Activated CD8-positive, alpha-beta memory T cell treated with anti-CD3 and anti-CD28 coated beads, Interleukin-2, amount 10 ng/mL, durations not matched to agents 7 days and 5 days (primary cell): ENCODE measurements around the gene PLCD1. TPM values are rescaled to one million over a fixed set of nuclear protein-coding genes. Genes with fewer than 3 reads are reported as not detected.

Experiments used
- ATAC-seq: fragments of 150-1000 bp; cut with Tn5 transposase; one replicate; pipeline ENCODE4 v1.10.0; 2021; ENCODE audit warnings: moderate library complexity
- CTCF ChIA-PET: fragments of 350-600 bp; sonication (Branson Sonifier 250); formaldehyde crosslinking; loops from one replicate; lab custom pipeline; 2021; ENCODE audit warnings: antibody characterized with exemption; lab: Charles Lee
- DNase-seq: peaks from one replicate; pipeline ENCODE4 v3.0.0-alpha.2; 2020
- H3K27ac Mint-ChIP-seq: one replicate; pipeline ENCODE4 v1.8.0; 2021; ENCODE audit warnings: mild to moderate bottlenecking, mixed read lengths
- H3K27me3 Mint-ChIP-seq: one replicate; pipeline ENCODE4 v1.8.0; 2021; ENCODE audit warnings: mixed read lengths
- H3K36me3 Mint-ChIP-seq: one replicate; pipeline ENCODE4 v1.8.0; 2021; ENCODE audit warnings: mild to moderate bottlenecking, mixed read lengths
- H3K4me1 Mint-ChIP-seq: one replicate; pipeline ENCODE4 v1.8.0; 2021; ENCODE audit warnings: mixed read lengths
- H3K4me3 Mint-ChIP-seq: one replicate; pipeline ENCODE4 v1.8.0; 2021; ENCODE audit warnings: mild to moderate bottlenecking, moderate library complexity, mixed read lengths
- H3K9me3 Mint-ChIP-seq: one replicate; pipeline ENCODE4 v1.8.0; 2022; ENCODE audit warnings: low read depth, mixed read lengths
- total RNA-seq, 2 experiments: library from RNA; stranded (reverse); gene quantifications; one replicate each; pipeline ENCODE4 v1.2.3, GENCODE V29; 2021

PLCD1 gene
- total RNA-seq, 2 experiments from 2014 or later: 12.3 to 20.6 TPM

DNA sequence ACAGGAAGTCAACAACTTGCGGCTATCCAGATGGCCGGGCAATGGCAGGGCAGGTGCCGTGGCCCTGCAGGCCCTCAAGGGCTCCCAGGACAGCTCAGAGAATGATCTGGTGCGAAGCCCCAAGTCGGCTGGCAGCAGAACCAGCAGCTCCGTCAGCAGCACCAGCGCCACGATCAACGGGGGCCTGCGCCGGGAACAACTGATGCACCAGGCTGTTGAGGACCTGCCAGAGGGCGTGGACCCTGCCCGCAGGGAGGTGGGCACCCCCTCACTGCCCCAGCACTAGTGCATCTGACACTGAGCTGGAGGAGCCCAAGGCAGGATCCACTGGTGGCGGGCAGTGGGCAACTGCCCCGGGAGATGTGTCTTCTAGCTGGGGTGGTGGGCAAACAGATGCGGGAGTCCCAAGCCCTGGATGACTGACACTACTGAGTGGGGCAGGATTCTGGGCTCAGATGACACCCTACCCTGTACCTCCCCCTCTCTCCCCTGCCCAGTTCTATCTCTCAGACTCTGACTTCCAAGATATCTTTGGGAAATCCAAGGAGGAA lies 22.9 kb downstream of the PLCD1 start:
- H3K36me3 Mint-ChIP-seq: peaks cover 4% of the 10 kb centered on the region
- peaks cover 14% of the 10 kb centered on the region for H3K4me1 Mint-ChIP-seq
- DNase-seq (no peak), ATAC-seq (no peak)
- H3K27me3 Mint-ChIP-seq: no peaks in the 10 kb centered on the region
- CTCF ChIA-PET: interaction anchor here (1.6 kb wide), 1 partner anchor 33 kb away, joined by 5 read pairs; the partner anchor contains the start of gene DLEC1
- H3K4me3 Mint-ChIP-seq: no peak overlapping the region
- H3K27ac Mint-ChIP-seq: no peak overlapping the region
- no peaks in the 10 kb centered on the region for H3K9me3 Mint-ChIP-seq

DNA sequence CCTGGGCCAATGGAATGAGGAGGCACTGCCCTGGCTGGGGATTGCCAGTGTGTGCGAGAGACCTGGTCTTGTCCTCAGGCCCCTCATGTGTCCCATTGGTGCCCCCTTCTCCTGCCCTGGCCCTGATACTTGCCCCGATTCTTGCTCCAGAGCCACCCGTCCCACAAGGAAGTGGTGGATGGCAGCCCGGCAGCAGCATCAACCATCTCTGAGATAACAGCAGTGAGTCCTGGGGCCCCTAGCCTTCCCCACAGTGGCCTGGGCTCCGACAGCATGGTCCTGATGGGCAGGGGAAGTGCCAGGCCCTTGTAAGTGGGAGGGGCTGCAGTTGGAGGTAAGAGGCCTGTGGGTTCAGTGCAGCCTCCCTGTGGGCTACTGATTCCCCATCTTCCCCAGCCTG lies 23.4 kb downstream of the PLCD1 start:
- peaks cover 4% of the 10 kb centered on the region for H3K36me3 Mint-ChIP-seq

DNA sequence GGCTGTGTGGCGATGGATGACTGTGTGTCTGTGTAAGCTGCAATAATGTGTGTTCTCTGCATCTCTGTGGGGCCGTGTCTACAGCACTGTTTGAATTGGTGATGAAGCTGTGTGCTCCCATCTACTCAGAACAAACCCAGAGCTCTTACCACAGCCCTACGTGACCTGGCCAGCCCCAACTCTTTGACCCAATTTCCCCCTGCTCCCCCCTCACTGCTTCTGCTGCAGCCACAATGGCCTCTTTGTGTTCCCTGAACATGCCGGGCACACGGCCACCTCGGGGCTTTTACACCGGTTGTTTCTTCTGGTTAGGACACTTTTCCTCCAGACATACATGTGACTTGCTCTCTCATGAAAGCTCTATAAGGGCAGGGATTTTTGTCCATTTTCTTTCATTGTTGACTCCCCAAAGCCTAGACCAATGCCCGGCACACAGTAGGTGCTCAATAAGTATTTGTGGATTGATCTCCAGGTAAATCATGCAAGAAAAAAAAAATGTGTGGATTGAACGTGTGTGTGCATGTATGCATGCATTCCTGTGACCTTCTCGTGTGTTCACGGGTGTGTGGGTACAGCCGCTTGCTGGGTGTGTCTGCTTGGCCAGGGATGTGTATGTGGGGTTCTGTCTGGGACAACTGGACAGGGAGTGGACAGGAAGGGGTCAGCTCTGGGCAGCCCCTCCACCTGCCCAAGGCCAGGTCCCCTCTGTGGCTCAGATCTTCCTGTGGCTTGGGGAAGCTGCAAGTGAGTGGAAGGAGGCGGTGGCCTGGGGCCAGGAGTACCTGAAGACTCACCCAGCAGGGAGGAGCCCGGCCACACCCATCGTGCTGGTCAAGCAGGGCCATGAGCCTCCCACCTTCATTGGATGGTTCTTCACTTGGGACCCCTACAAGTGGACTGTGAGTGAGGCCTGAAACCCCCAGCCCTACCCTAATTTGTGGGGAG lies 24.1 kb downstream of the PLCD1 start:
- Mint-ChIP-seq H3K4me3 (no peak overlapping the region), H3K4me1 (peaks cover 14% of the 10 kb centered on the region), H3K27me3 (no peaks in the 10 kb centered on the region), H3K36me3 (peaks cover 4% of the 10 kb centered on the region), H3K27ac (peak overlapping the region; percentile 37), H3K9me3 (no peaks in the 10 kb centered on the region)
- ATAC-seq: no peak
- CTCF ChIA-PET: interaction anchor here (1.0 to 1.4 kb wide), 2 partner anchors 18 to 34 kb away, joined by 3 to 4 read pairs; partner anchors contain the start of gene DLEC1
- no peak for DNase-seq

More for the DNA sequence above, 23.4 kb downstream of the PLCD1 start:
- Mint-ChIP-seq H3K4me1 (peaks cover 14% of the 10 kb centered on the region), H3K27me3 (no peaks in the 10 kb centered on the region), H3K4me3 (no peak overlapping the region), H3K27ac (no peak overlapping the region), H3K9me3 (no peaks in the 10 kb centered on the region)
- CTCF ChIA-PET: interaction anchor here (1.4 kb wide), 1 partner anchor 17 kb away, joined by 4 read pairs; no protein-coding TSS in a partner anchor
- ATAC-seq (no peak), DNase-seq (no peak)

DNA sequence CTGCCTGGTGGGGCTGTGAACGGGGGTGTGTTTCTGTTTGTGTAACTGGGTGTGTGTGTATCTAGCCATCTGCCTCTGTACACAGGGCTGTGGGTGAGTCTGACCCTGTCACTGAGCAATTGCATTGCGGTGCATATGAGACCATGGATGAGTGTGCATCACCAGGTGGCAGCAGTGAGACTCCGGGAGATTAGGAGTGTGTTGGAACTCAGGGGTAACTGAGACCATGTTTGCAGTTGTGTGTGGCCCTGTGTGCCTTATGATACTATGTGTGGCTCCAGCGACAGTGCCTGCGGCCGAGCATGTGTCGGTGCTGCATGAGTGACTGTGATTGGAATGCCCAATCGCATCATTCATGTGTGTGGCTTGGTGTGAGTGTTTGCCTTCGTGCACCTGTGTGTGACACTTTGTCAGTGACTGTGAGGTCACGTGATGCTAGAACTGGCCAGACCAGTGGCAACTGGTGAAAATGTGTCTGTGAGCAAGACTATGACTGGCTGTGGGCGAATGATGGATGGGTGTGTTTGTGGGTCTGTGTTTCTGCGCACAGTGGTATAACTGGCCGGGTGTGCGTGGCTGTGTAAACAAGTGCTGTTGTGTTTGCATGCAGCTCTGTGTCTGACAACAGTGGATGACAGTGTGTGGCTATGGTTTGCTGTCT lies 24.9 kb downstream of the PLCD1 start:
- Mint-ChIP-seq H3K27ac (peak overlapping the region; percentile 37), H3K27me3 (no peaks in the 10 kb centered on the region), H3K9me3 (no peaks in the 10 kb centered on the region), H3K36me3 (peaks cover 6% of the 10 kb centered on the region), H3K4me1 (peaks cover 15% of the 10 kb centered on the region), H3K4me3 (no peak overlapping the region)
- DNase-seq (peak; percentile 79), ATAC-seq (peak; percentile 75)
- CTCF ChIA-PET: interaction anchor here (0.6 to 2.1 kb wide), 10 partner anchors 10 to 481 kb away, joined by 3 to 25 read pairs (median 4); partner anchors contain the start of gene DLEC1

DNA sequence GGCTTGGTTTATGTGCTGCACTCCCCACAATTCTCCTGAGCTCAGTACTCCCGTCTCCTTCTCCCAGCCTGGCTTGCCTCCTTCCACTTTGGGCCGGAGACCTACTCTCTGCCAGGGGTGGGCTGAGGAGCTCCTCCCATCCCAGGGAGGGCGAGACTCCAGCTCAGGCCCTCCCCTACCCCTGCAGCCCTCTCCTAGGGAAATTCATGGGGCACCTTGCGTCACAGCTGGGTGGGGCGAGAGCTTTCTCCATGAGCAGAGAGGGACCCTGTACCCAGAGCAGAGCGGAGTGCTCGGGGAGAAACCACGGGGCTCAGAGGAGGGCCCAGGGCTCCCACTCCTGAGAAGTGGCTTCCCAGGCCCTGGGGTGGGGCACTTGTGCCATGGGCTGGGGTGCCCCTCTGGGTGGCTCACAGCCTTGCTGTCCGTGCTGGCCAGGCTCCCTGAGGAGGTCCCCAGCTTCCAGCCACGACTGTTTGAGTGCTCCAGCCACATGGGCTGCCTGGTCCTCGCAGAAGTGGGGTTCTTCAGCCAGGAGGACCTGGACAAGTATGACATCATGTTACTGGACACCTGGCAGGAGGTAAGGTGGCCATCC lies 25.5 kb downstream of the PLCD1 start:
- H3K4me3 Mint-ChIP-seq: no peak overlapping the region
- H3K27ac Mint-ChIP-seq: no peak overlapping the region
- peaks cover 6% of the 10 kb centered on the region for H3K36me3 Mint-ChIP-seq
- H3K4me1 Mint-ChIP-seq: peaks cover 21% of the 10 kb centered on the region
- ATAC-seq (no peak), DNase-seq (no peak)
- no peaks in the 10 kb centered on the region for H3K9me3 Mint-ChIP-seq
- no peaks in the 10 kb centered on the region for H3K27me3 Mint-ChIP-seq
- CTCF ChIA-PET: interaction anchor here (0.6 to 2.1 kb wide), 12 partner anchors 8 to 482 kb away, joined by 3 to 25 read pairs (median 4); partner anchors contain the start of gene DLEC1

DNA sequence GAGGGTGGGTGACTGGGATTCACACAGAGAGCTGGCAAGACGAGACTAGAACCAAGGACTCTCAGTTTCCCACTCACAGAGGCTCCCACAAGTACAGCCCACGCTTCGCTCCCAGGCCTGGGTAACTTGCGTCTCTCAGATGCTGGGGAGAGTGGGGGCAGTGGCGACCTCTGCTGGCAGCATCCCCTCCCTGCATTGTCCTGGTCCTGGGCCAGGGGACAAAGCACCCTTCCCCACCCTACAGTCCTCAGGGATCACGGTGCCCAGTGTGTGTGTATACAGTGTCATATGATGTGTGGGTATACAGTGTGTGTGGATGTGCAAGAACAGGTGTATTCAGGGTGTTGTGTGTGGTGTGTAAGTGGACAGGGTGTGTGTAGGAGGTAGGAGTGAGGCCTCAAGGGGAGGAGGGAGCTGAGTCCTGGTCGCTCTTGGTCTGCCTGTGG lies 26.0 kb downstream of the PLCD1 start:
- no peaks in the 10 kb centered on the region for H3K9me3 Mint-ChIP-seq
- CTCF ChIA-PET: interaction anchor here (0.7 to 2.1 kb wide), 11 partner anchors 9 to 149 kb away, joined by 3 to 25 read pairs (median 5); partner anchors contain the start of gene DLEC1
- H3K4me3 Mint-ChIP-seq: no peak overlapping the region
- H3K4me1 Mint-ChIP-seq: peaks cover 25% of the 10 kb centered on the region
- DNase-seq (peak; percentile 65), ATAC-seq (no peak)
- no peaks in the 10 kb centered on the region for H3K27me3 Mint-ChIP-seq
- peaks cover 6% of the 10 kb centered on the region for H3K36me3 Mint-ChIP-seq
- H3K27ac Mint-ChIP-seq: no peak overlapping the region

DNA sequence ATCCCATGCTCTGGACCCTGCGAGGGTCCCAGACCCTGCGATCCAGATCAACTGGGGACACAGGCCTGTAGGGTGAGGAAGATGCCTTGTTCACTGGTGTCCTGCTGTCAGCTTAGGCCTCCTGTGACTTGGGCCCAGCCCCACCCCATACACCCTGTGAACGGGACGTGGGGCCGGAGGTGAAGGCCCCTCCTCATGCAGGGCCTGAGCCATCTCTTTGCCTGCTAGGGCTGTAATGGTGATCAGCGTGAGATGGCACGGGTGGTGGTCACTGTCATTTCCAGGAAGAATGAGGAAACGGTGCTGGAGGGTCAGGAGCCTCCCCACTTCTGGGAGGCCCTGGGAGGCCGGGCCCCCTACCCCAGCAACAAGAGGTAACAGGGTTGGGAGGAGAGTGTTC lies 26.5 kb downstream of the PLCD1 start:
- CTCF ChIA-PET: interaction anchor here (1.3 to 2.1 kb wide), 7 partner anchors 9 to 147 kb away, joined by 3 to 25 read pairs (median 5); partner anchors contain the start of gene DLEC1
- H3K9me3 Mint-ChIP-seq: no peaks in the 10 kb centered on the region
- no peaks in the 10 kb centered on the region for H3K27me3 Mint-ChIP-seq
- peaks cover 6% of the 10 kb centered on the region for H3K36me3 Mint-ChIP-seq
- no peak overlapping the region for H3K4me3 Mint-ChIP-seq
- no peak for ATAC-seq
- no peak overlapping the region for H3K27ac Mint-ChIP-seq
- DNase-seq: no peak
- peaks cover 30% of the 10 kb centered on the region for H3K4me1 Mint-ChIP-seq

DNA sequence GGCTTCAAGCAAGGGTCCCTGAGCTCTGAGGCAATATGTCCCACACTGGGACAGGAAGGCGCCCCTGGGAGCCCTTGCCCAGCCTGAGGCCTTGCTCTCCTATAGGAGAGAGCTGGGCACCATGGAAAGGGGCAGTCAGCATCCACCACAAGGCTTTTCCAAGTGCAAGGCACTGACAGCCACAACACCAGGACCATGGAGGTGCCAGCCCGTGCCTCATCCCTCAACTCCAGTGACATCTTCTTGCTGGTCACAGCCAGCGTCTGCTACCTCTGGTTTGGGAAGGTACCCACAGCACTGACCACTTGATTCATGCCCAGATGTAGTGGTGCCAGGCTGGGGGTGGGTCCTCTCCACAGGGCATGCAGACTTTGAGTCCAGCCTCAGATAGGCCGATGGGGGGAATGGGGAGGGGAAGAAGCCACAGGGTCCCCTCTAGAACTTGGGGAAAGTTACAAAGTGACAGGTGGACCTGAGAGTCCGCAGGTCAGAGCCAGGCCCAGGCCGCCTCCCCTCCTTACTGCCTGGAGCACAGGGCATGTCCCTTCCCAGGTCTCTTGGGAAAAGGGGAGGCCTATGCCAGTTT lies 27.1 kb downstream of the PLCD1 start:
- DNase-seq (no peak), ATAC-seq (no peak)
- Mint-ChIP-seq H3K36me3 (peaks cover 6% of the 10 kb centered on the region), H3K27me3 (no peaks in the 10 kb centered on the region), H3K4me3 (no peak overlapping the region), H3K27ac (no peak overlapping the region), H3K9me3 (no peaks in the 10 kb centered on the region), H3K4me1 (peaks cover 30% of the 10 kb centered on the region)
- CTCF ChIA-PET: interaction anchor here (1.9 to 2.1 kb wide), 4 partner anchors 28 to 38 kb away, joined by 10 to 25 read pairs (median 15); partner anchors contain the start of gene DLEC1

DNA sequence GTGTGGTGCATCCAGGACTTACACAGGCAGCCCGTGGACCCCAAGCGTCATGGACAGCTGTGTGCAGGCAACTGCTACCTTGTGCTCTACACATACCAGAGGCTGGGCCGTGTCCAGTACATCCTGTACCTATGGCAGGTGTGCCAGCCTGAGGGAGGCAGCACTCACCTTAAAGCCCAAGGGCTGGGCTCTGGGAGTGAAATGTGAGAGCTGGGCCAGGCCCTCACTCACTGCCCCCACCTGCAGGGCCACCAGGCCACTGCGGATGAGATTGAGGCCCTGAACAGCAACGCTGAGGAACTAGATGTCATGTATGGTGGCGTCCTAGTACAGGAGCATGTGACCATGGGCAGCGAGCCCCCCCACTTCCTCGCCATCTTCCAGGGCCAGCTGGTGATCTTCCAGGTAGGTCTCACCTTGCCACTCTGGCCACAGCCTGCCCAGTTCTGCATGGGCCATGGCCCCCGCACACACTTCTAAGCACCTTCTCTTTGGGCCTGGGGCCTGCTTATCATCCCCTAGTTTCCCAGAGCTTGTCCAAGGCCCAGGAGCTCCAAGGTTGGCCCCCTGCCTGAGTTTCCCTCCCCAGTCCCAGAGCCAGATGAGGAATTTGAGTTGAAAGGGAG lies 27.9 kb downstream of the PLCD1 start:
- H3K4me1 Mint-ChIP-seq: peaks cover 37% of the 10 kb centered on the region

DNA sequence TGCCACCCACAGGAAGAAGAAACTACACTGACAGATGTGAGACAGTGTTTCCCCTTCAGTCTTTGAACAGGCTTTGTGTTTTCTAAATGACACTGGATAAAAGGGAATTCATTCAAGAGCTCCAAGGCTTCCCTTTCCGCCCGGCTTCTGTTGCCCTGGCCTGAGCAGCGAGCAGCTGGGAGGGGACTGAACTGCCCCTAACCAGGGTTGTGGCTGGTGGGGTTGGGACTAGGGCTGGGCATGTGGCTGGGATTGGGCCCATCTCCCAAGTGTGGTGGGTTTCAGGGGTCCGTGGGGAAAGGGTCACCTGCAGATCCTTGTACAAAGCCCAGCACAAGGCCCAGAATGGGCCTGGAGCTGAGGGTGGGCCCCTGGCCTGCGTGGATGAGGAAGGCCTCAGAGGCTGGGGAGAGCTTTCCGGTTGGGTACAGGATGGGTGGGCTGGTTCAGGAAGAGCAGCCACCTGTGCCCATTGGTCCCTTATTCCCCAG lies 28.4 kb downstream of the PLCD1 start:
- Mint-ChIP-seq H3K4me1 (peaks cover 43% of the 10 kb centered on the region), H3K36me3 (peaks cover 15% of the 10 kb centered on the region), H3K4me3 (no peak overlapping the region), H3K9me3 (no peaks in the 10 kb centered on the region), H3K27me3 (no peaks in the 10 kb centered on the region), H3K27ac (no peak overlapping the region)
- DNase-seq (no peak), ATAC-seq (no peak)
- CTCF ChIA-PET: interaction anchor here (1.2 to 2.1 kb wide), 3 partner anchors 21 to 38 kb away, joined by 4 to 13 read pairs (median 6); partner anchors contain the start of gene DLEC1

More for the DNA sequence above, 27.9 kb downstream of the PLCD1 start:
- Mint-ChIP-seq H3K36me3 (peaks cover 10% of the 10 kb centered on the region), H3K27ac (no peak overlapping the region), H3K27me3 (no peaks in the 10 kb centered on the region), H3K9me3 (no peaks in the 10 kb centered on the region), H3K4me3 (no peak overlapping the region)
- CTCF ChIA-PET: interaction anchor here (1.2 to 2.1 kb wide), 3 partner anchors 21 to 38 kb away, joined by 4 to 13 read pairs (median 6); partner anchors contain the start of gene DLEC1
- no peak for ATAC-seq
- no peak for DNase-seq

DNA sequence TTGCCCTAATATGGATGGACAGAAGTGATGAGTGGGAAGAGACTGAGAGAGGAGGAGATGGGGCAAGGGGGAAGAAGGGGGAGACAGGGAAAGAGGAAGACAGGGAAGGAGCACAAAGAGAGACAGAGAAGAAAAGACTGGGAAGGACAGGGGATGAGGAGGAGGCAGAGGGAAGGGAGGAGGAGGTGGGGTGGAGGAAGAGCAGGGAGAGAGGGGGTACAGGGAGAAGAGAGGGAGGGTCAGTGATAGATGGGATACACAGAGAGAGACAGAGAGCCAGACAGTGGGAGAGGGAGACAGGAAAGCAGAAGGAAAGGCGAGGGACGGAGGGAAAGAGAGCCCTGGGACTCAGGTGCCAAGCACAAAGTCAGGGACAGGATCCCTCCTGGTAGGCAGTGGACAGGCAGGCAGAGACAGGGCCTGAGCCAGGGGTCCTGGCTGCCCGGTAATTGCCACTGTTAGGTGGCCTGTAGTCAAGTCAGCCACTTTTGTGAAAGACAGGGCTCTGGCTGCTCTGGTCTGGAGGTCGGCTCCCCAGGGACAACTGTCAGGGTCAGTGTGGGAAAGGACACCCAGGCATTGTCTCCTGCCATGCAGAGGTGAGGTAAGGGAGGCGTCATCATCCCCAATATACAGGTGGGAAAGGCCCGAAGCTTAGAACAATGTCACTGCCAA lies 29.1 kb downstream of the PLCD1 start:
- ATAC-seq (no peak), DNase-seq (no peak)
- Mint-ChIP-seq H3K27me3 (no peaks in the 10 kb centered on the region), H3K36me3 (peaks cover 22% of the 10 kb centered on the region), H3K9me3 (no peaks in the 10 kb centered on the region), H3K27ac (no peak overlapping the region), H3K4me1 (peaks cover 49% of the 10 kb centered on the region), H3K4me3 (no peak overlapping the region)
- CTCF ChIA-PET: interaction anchor here (1.2 to 2.1 kb wide), 3 partner anchors 22 to 39 kb away, joined by 4 to 13 read pairs (median 6); partner anchors contain the start of gene DLEC1
